ENCODE results near the gene GBX2. TPM values are rescaled to one million over a fixed set of nuclear protein-coding genes. Genes with fewer than 3 reads are reported as not detected.

The GBX2 gene
- total RNA-seq, 3 donors from 2014 or later = not detected

GRCh38 chr2:236214376-236214995 lies 46.3 kb upstream of the GBX2 start:
- TF ChIP-seq, protein P1, sequence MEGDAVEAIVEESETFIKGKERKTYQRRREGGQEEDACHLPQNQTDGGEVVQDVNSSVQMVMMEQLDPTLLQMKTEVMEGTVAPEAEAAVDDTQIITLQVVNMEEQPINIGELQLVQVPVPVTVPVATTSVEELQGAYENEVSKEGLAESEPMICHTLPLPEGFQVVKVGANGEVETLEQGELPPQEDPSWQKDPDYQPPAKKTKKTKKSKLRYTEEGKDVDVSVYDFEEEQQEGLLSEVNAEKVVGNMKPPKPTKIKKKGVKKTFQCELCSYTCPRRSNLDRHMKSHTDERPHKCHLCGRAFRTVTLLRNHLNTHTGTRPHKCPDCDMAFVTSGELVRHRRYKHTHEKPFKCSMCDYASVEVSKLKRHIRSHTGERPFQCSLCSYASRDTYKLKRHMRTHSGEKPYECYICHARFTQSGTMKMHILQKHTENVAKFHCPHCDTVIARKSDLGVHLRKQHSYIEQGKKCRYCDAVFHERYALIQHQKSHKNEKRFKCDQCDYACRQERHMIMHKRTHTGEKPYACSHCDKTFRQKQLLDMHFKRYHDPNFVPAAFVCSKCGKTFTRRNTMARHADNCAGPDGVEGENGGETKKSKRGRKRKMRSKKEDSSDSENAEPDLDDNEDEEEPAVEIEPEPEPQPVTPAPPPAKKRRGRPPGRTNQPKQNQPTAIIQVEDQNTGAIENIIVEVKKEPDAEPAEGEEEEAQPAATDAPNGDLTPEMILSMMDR (IDR thresholded peaks at IDR 0.05) = no peak

DNA sequence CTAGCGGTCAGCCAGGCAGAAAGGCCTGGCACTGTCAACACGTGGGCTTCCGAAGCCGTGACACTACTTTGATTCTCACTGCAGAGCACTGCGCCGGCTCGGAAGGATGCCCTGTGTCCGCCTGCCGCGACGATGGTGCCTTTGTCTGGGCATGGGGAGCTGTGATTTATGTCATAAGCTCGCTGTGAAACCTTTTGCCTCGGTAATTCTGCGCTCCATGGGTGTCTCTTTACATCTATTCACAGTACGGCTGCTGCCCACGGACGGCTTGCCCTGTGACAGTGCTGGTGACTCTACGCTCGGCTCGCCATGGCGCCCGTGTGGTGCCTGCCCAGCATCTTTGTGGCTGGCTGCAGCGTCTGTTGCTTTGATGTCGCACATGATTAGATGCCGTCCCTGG lies 43.1 kb upstream of the GBX2 start:
- no peak for ATAC-seq
- TF ChIP-seq, protein P1 (IDR thresholded peaks at IDR 0.05) = no peak
- H3K9me3 ChIP-seq = no peaks in the 10 kb centered on the region
- H3K4me3 ChIP-seq = no peak overlapping the region
- DNase-seq = no peak
- no peaks in the 10 kb centered on the region for H3K36me3 ChIP-seq (ENCODE audit: low read depth)
- intact Hi-C loops (cut with DNase I, micrococcal nuclease) = no loop called here
- no peaks in the 10 kb centered on the region for H3K4me1 ChIP-seq (ENCODE audit: low read depth)

More at GRCh38 chr2:236214376-236214995, 46.3 kb upstream of the GBX2 start:
- no peaks in the 10 kb centered on the region for H3K36me3 ChIP-seq (ENCODE audit: low read depth)
- no peak overlapping the region for H3K4me3 ChIP-seq
- DNase-seq = no peak
- no peak for ATAC-seq
- H3K9me3 ChIP-seq = no peaks in the 10 kb centered on the region
- intact Hi-C loops (cut with DNase I, micrococcal nuclease) = no loop called here
- no peaks in the 10 kb centered on the region for H3K4me1 ChIP-seq (ENCODE audit: low read depth)

DNA sequence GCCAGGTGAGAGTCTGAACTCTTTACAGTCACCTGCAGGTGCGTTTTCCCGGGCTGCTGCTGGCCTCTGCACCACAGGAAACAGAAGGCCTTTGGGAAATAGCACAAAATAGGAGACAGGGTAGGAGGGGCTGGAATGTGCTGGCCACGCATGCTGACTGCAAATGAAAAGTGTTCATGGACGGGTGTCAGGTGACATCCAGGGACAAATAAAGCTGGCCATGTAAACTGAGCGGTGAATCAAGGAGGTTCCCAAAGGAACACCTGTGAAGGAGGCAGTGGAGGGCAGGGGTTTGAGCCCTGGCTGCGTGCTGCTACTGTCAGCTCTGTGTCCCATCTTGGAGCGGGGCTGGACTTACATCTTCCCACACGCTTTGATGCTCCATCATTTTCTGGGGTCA lies 42.4 kb upstream of the GBX2 start:
- intact Hi-C loops (cut with DNase I, micrococcal nuclease) = no loop called here
- Histone ChIP-seq H3K4me3 (no peak overlapping the region), H3K36me3 (ENCODE audit: low read depth) (no peaks in the 10 kb centered on the region), H3K9me3 (peaks cover 3% of the 10 kb centered on the region), H3K4me1 (ENCODE audit: low read depth) (no peaks in the 10 kb centered on the region)
- TF ChIP-seq, protein P1 (IDR thresholded peaks at IDR 0.05) = no peak
- DNase-seq (no peak), ATAC-seq (no peak)

DNA sequence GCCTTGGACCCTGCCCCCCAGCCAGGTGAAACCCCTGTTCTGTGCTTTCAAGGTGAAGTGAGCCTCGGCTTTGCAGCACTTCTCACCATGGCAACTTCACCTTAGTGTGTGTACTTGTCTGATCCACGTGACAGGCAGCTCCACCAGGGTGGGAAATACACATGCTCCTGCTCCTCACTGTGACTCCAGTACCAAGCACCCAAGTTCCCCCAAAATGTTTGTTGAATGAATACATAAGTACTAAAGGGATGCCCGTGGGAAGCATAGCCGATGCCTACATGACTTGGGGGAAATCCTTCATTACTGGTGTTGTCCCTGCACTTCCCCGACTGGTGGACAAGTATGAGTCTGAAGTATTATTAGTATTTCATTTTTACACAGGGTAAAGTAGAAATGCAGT lies 41.8 kb upstream of the GBX2 start:
- DNase-seq = no peak
- Histone ChIP-seq H3K4me3 (no peak overlapping the region), H3K36me3 (ENCODE audit: low read depth) (no peaks in the 10 kb centered on the region), H3K4me1 (ENCODE audit: low read depth) (no peaks in the 10 kb centered on the region), H3K9me3 (peaks cover 3% of the 10 kb centered on the region)
- ATAC-seq = no peak
- intact Hi-C loops (cut with DNase I, micrococcal nuclease) = no loop called here
- TF ChIP-seq, protein P1 (IDR thresholded peaks at IDR 0.05) = no peak

- H3K4me1 ChIP-seq (ENCODE audit: low read depth) = no peaks in the 10 kb centered on the region
- H3K36me3 ChIP-seq (ENCODE audit: low read depth) = no peaks in the 10 kb centered on the region
- no peak overlapping the region for H3K4me3 ChIP-seq
- no peak for ATAC-seq
- peaks cover 3% of the 10 kb centered on the region for H3K9me3 ChIP-seq
- intact Hi-C loops (cut with DNase I, micrococcal nuclease) = no loop called here
- DNase-seq = no peak
- TF ChIP-seq, protein P1 (IDR thresholded peaks at IDR 0.05) = no peak
These were observed 41.3 kb upstream of the GBX2 start for GRCh38 chr2:236209535-236209934.

Data from mucosa of descending colon (tissue), 3 donors.